Tibial nerve (tissue), 4 donors: ENCODE data around the gene HOMEZ. TPM values are rescaled to one million over a fixed set of nuclear protein-coding genes. Genes with fewer than 3 reads are reported as not detected.
"Not testable (repeated sequence)": the region's sequence is repeated elsewhere in the genome, so short reads cannot be mapped to it uniquely, and the experiment has no call there.

Experiments used
- DNase-seq, 2 donors: peaks; one replicate each; pipeline ENCODE4 v3.0.0-alpha.2; 2019; ENCODE audit warnings: low spot score in 2 of 2
- H3K27ac ChIP-seq, 4 donors: fragments of 200-600 bp; sonication (generic) in 3 of 4; one replicate each; pipeline ENCODE4 v1.5.1; 2017 to 2019; ENCODE audit warnings: mild to moderate bottlenecking in 1 of 4
- H3K27me3 ChIP-seq, 2 donors: fragments of 200-600 bp; sonication (generic) in 1 of 2; one replicate each; pipeline versions ENCODE4 v1.5.1 to v1.6.0; 2017 to 2019
- H3K36me3 ChIP-seq, 3 donors: fragments of 200-600 bp; sonication (generic); one replicate each; pipeline ENCODE4 v1.5.1; 2018 to 2019
- H3K4me1 ChIP-seq, 4 donors: fragments of 200-600 bp; sonication (generic) in 3 of 4; one replicate each; pipeline ENCODE4 v1.5.1; 2017 to 2019
- H3K4me3 ChIP-seq, 4 donors: fragments of 200-600 bp; sonication (generic) in 3 of 4; one replicate each; pipeline ENCODE4 v1.5.1; 2017 to 2019; ENCODE audit warnings: mild to moderate bottlenecking in 1 of 4, moderate library complexity in 1 of 4
- H3K9me3 ChIP-seq, 4 donors: fragments of 200-600 bp; sonication (generic) in 3 of 4; one replicate each; pipeline ENCODE4 v1.5.1; 2017 to 2019
- CTCF ChIP-seq, 5 experiments: fragments of 200-600 bp in 3 of 5; fragments of 450-650 bp in 2 of 5; sonication (generic) in 3 of 5; IDR thresholded peaks; one replicate each; pipeline ENCODE4 v1.5.1; 2016 to 2019; ENCODE audit warnings: antibody characterized with exemption in 5 of 5, mild to moderate bottlenecking in 3 of 5, moderate library complexity in 2 of 5
- EP300 ChIP-seq, 2 donors: sonication (generic); formaldehyde crosslinking; IDR thresholded peaks; one replicate each; pipeline ENCODE4 v1.6.1; 2017; ENCODE audit warnings: antibody characterized with exemption in 2 of 2, mild to moderate bottlenecking in 1 of 2
- POLR2A ChIP-seq, 2 donors: fragments of 450-650 bp; IDR thresholded peaks; one replicate each; pipeline ENCODE4 v1.6.1; 2017; ENCODE audit warnings: antibody characterized with exemption in 2 of 2, mild to moderate bottlenecking in 2 of 2, moderate library complexity in 2 of 2
- WGBS, 2 donors: methylation state at CpG; one replicate each; pipeline ENCODE4 v1.1.5; 2018; 5-methylcytosine and 5-hydroxymethylcytosine counted together
- total RNA-seq, 4 donors: library from RNA; depleted of rRNA; stranded (reverse); fragments of >200 nt; gene quantifications; one replicate each; pipeline ENCODE4 v1.1.0, GENCODE V29; 2016

HOMEZ gene
- total RNA-seq, 4 donors from 2014 or later, result 7.5 to 35.2 (median 10.2) TPM

GRCh38 chr14:23249824-23250223 lies 36.1 kb downstream of the HOMEZ start:
- Histone ChIP-seq H3K4me1 (no peaks in the 10 kb centered on the region), H3K27me3 (no peaks in the 10 kb centered on the region), H3K4me3 (no peak overlapping the region), H3K27ac (no peak overlapping the region), H3K9me3 (no peaks in the 10 kb centered on the region), H3K36me3 (no peaks in the 10 kb centered on the region)
- no peak for DNase-seq
- TF ChIP-seq CTCF (IDR thresholded peaks at IDR 0.05) (no peak), POLR2A (IDR thresholded peaks at IDR 0.05) (no peak)
- WGBS, 2 donors, result 82 to 83% methylated on average over 6 of the region's 6 CpGs

- 81 to 86% methylated on average over 7 of the region's 7 CpGs for WGBS, 2 donors
- no peaks in the 10 kb centered on the region for H3K4me1 ChIP-seq
- no peaks in the 10 kb centered on the region for H3K9me3 ChIP-seq
- H3K4me3 ChIP-seq, result no peak overlapping the region
- DNase-seq, result no peak
- H3K27ac ChIP-seq, result no peak overlapping the region
- H3K27me3 ChIP-seq, result no peaks in the 10 kb centered on the region
- no peaks in the 10 kb centered on the region for H3K36me3 ChIP-seq
- TF ChIP-seq CTCF (IDR thresholded peaks at IDR 0.05) (no peak), POLR2A (IDR thresholded peaks at IDR 0.05) (no peak), EP300 (IDR thresholded peaks at IDR 0.05) (no peak)
These were observed 37.3 kb downstream of the HOMEZ start for GRCh38 chr14:23248601-23249000.

- Histone ChIP-seq H3K4me1 (no peaks in the 10 kb centered on the region), H3K9me3 (no peaks in the 10 kb centered on the region), H3K27ac (no peak overlapping the region), H3K36me3 (no peaks in the 10 kb centered on the region), H3K27me3 (no peaks in the 10 kb centered on the region), H3K4me3 (no peak overlapping the region)
- no peak for DNase-seq
- TF ChIP-seq EP300 (IDR thresholded peaks at IDR 0.05) (no peak), CTCF (IDR thresholded peaks at IDR 0.05) (no peak), POLR2A (IDR thresholded peaks at IDR 0.05) (no peak)
These were observed 40.6 kb downstream of the HOMEZ start for GRCh38 chr14:23245282-23245681.

DNA sequence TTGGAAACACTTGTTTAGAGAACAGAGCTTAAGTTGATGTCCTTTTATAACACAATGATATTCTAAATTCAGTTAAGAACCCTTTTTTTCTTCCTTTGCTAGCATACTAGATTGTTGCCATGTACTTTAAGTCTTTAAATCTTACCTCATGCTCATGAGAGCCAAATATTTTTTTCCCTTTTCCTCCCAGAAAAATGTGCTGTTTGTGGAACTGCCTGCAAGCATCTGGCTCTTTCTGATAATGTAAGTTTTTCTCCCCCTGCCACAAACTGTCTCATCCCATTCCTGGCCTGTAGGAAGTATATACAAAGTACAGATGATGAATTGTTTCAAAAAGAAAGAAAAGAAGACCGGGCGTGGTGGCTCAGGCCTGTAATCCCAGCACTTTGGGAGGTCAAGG lies 42.9 kb downstream of the HOMEZ start:
- no peak for TF ChIP-seq EP300 (IDR thresholded peaks at IDR 0.05)
- no peak for TF ChIP-seq POLR2A (IDR thresholded peaks at IDR 0.05)
- no peak for TF ChIP-seq CTCF (IDR thresholded peaks at IDR 0.05)
- H3K4me1 ChIP-seq, result peaks cover 0 to 4% (median under 1%) of the 10 kb centered on the region in 4 donors
- no peaks in the 10 kb centered on the region for H3K36me3 ChIP-seq
- H3K9me3 ChIP-seq, result no peaks in the 10 kb centered on the region
- H3K27ac ChIP-seq, result no peak overlapping the region
- no peaks in the 10 kb centered on the region for H3K27me3 ChIP-seq
- DNase-seq, result no peak
- H3K4me3 ChIP-seq, result no peak overlapping the region
- WGBS, 2 donors, result 56 to 100% methylated on average over 2 of the region's 2 CpGs

- Histone ChIP-seq H3K4me3 (no peak overlapping the region), H3K27me3 (no peaks in the 10 kb centered on the region), H3K36me3 (no peaks in the 10 kb centered on the region), H3K27ac (no peak overlapping the region), H3K9me3 (no peaks in the 10 kb centered on the region), H3K4me1 (peaks cover 0 to 12% (median 3%) of the 10 kb centered on the region in 4 donors)
- TF ChIP-seq CTCF (IDR thresholded peaks at IDR 0.05), result no peak
- no peak for TF ChIP-seq POLR2A (IDR thresholded peaks at IDR 0.05)
- no peak for DNase-seq
- WGBS, 2 donors, result 62 to 64% methylated on average over 3 of the region's 3 CpGs
These were observed 43.9 kb downstream of the HOMEZ start for GRCh38 chr14:23242076-23242475.

GRCh38 chr14:23241061-23241715 lies 44.7 kb downstream of the HOMEZ start:
- H3K36me3 ChIP-seq, H3K9me3 ChIP-seq, H3K27ac ChIP-seq, DNase-seq, H3K27me3 ChIP-seq, H3K4me3 ChIP-seq: not testable (repeated sequence)
- 87 to 93% methylated on average over 7 of the region's 7 CpGs for WGBS, 2 donors
- peaks cover 0 to 12% (median 3%) of the 10 kb centered on the region in 4 donors for H3K4me1 ChIP-seq
